Stomach smooth muscle (tissue), 2 donors: ENCODE results near the gene ATP8B1.
"Not testable (repeated sequence)": the region's sequence is repeated elsewhere in the genome, so short reads cannot be mapped to it uniquely, and the experiment has no call there.

Source experiments
- H3K27ac ChIP-seq: one replicate; pipeline ENCODE4 v1.7.0; 2013; ENCODE audit warnings: mild to moderate bottlenecking, low read length, inconsistent platforms
- H3K27me3 ChIP-seq, 2 donors: one replicate each; pipeline ENCODE4 v1.7.0; 2013; ENCODE audit warnings: low read length in 2 of 2; ENCODE audit not compliant: insufficient read depth in 2 of 2, control insufficient read depth in 1 of 2
- H3K36me3 ChIP-seq, 2 donors: one replicate each; pipeline ENCODE4 v1.7.0; 2013; ENCODE audit warnings: low read length in 2 of 2; ENCODE audit not compliant: control insufficient read depth in 2 of 2, insufficient read depth in 2 of 2
- H3K4me1 ChIP-seq: one replicate; pipeline ENCODE4 v1.7.0; 2013; ENCODE audit warnings: low read length; ENCODE audit not compliant: control insufficient read depth, insufficient read depth
- H3K4me3 ChIP-seq, 2 donors: one replicate each; pipeline ENCODE4 v1.7.0; 2013; ENCODE audit warnings: low read length in 2 of 2
- H3K9ac ChIP-seq, 2 donors: one replicate each; pipeline ENCODE4 v1.7.0; 2013; ENCODE audit warnings: low read length in 2 of 2, mild to moderate bottlenecking in 1 of 2
- H3K9me3 ChIP-seq, 2 donors: one replicate each; pipeline ENCODE4 v1.7.0; 2013; ENCODE audit warnings: low read length in 2 of 2; ENCODE audit not compliant: control insufficient read depth in 2 of 2
- donor health status: healthy.
- donor health status: Pancreatic carcinoma.

The ATP8B1 gene

DNA sequence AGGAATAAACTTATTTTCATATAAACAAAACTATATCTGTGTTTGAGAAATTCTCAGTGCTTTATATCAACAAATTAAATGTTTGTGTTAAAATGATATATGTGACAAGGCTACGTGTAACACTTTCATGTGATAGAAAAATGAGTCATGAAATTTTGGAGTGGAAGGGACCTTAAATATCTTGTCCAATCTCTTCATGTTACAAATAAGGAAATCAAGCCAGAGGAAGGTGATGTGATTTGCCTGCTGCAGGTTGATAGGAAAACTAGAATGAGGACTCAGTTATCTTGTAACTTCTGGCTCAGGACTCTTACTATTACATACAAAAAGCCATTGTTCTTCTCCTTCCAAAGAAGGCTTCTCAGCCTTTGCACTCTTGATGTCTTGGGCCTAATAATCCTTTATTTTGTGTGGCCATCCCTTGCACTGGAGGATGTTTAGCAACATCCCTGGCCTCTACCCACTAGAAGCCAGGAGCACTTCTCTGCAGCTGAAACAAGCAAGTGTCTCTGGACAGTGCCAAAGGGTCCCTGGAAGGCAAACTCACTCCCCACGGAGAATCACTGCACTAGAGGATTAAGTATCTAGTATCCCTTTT lies 138.4 kb downstream of the ATP8B1 start:
- no peak overlapping the region for H3K4me3 ChIP-seq

DNA sequence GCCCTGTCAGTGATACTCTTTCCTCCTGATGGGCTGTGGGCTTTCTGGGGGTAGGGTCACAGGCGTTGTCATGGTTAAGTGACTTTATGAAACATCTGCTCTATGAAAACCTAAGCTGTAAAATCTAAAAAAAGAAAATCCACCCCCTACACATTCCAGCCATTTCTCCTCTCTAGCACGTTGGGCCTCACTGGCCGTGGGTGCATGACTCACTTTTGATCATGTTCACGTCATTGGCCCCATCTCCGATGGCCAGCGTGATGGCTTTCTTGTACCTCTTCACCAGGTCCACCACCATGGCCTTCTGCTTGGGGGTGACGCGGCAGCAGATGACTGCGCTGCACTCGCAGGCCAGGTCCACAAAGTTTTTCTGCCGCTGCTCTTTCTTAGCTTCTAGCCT lies 142.2 kb downstream of the ATP8B1 start:
- Histone ChIP-seq H3K27me3 (no peaks in the 10 kb centered on the region), H3K9me3 (peaks cover 0 to under 1% of the 10 kb centered on the region in 2 donors), H3K4me3 (no peak overlapping the region), H3K4me1 (no peaks in the 10 kb centered on the region), H3K27ac (no peak overlapping the region), H3K9ac (no peak overlapping the region), H3K36me3 (peaks cover 0 to 11% of the 10 kb centered on the region in 2 donors)

More for the DNA sequence above, 138.4 kb downstream of the ATP8B1 start:
- H3K4me1 ChIP-seq = no peaks in the 10 kb centered on the region
- no peak overlapping the region for H3K27ac ChIP-seq
- no peaks in the 10 kb centered on the region for H3K27me3 ChIP-seq
- no peaks in the 10 kb centered on the region for H3K9me3 ChIP-seq
- H3K36me3 ChIP-seq = peaks cover 4 to 8% of the 10 kb centered on the region in 2 donors
- H3K9ac ChIP-seq = no peak overlapping the region

GRCh38 chr18:57659460-57660102 lies 143.5 kb downstream of the ATP8B1 start:
- peaks cover 8 to 14% of the 10 kb centered on the region in 2 donors for H3K36me3 ChIP-seq

DNA sequence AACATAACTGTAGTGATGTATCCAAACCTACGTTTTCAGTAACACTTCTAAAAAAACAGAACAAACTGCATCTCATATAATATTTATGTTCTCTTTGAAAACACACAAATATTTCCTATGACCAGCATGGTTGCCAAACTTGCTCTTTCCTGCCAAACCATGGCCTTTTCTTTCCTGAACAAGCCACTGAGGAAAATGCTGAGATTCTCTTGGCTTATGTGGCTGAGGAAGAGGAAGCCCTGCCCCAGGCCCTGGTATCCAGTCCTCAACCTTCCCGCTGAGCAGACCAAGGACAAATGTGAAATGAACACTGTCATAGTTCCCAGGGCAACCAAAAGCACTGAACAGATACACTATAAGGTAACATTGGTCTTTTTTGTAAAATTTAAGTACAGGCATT lies 145.6 kb downstream of the ATP8B1 start:
- Histone ChIP-seq H3K4me3 (no peak overlapping the region), H3K4me1 (no peaks in the 10 kb centered on the region), H3K9me3 (peaks cover 7 to 8% of the 10 kb centered on the region in 2 donors), H3K9ac (no peak overlapping the region), H3K36me3 (peaks cover 11 to 21% of the 10 kb centered on the region in 2 donors), H3K27me3 (no peaks in the 10 kb centered on the region), H3K27ac (no peak overlapping the region)

More at GRCh38 chr18:57659460-57660102, 143.5 kb downstream of the ATP8B1 start:
- Histone ChIP-seq H3K4me3 (no peak overlapping the region), H3K27me3 (no peaks in the 10 kb centered on the region), H3K27ac (no peak overlapping the region), H3K4me1 (no peaks in the 10 kb centered on the region), H3K9me3 (peaks cover 7 to 8% of the 10 kb centered on the region in 2 donors), H3K9ac (no peak overlapping the region)

- Histone ChIP-seq H3K27me3 (no peaks in the 10 kb centered on the region), H3K9me3 (peaks cover 7 to 8% of the 10 kb centered on the region in 2 donors), H3K4me1 (no peaks in the 10 kb centered on the region), H3K9ac (no peak overlapping the region), H3K27ac (no peak overlapping the region), H3K4me3 (no peak overlapping the region), H3K36me3 (peaks cover 11 to 17% of the 10 kb centered on the region in 2 donors)
Measured at GRCh38 chr18:57655740-57656139, 147.4 kb downstream of the ATP8B1 start.

DNA sequence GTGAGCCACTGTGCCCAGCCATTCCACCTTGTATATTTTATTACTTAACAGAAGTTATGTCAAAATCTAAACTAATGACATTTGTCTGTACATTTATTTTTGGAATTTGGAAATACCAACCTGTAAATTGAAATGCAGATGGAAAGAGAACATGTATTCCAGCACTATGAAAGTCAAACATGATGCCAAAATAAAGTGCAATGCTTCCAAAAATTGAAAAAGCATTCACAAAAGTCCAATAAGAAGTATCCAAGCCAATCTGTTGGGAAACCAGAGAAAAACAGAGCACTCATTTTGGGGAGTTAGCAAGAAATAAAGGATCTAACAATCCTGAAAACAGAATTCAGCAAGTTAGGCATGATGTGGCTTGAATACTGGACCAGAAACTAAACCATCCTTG lies 151.2 kb downstream of the ATP8B1 start:
- Histone ChIP-seq H3K9me3 (peaks cover 7 to 8% of the 10 kb centered on the region in 2 donors), H3K4me3 (no peak overlapping the region), H3K27ac (no peak overlapping the region), H3K9ac (no peak overlapping the region), H3K36me3 (peaks cover 15% of the 10 kb centered on the region in 2 donors), H3K4me1 (no peaks in the 10 kb centered on the region), H3K27me3 (no peaks in the 10 kb centered on the region)

- no peak overlapping the region for H3K4me3 ChIP-seq
- no peak overlapping the region for H3K9ac ChIP-seq
- no peaks in the 10 kb centered on the region for H3K9me3 ChIP-seq
- no peak overlapping the region for H3K27ac ChIP-seq
- no peaks in the 10 kb centered on the region for H3K27me3 ChIP-seq
- H3K36me3 ChIP-seq = peaks cover 7 to 11% of the 10 kb centered on the region in 2 donors
- no peaks in the 10 kb centered on the region for H3K4me1 ChIP-seq
Measured at GRCh38 chr18:57649556-57650500, 153.3 kb downstream of the ATP8B1 start.

DNA sequence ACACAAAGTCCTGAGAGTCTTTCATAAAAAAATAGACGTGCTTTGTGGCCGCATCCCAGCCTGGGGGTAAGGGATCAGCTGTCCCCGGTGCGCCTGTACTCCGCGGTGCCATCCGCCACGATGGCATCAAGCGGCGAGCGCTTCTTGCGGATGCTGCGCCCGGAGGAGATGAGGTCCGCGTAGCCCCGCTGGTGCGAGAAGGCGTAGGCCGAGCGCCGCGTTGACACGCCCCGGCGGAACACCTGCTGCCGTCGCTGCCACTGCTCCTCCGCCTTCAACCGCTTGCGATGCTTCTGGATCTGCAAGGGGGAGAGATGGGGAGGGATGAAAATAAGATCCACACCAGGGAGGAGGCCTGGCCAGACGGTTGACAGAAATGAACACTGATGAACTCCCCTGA lies 154.7 kb downstream of the ATP8B1 start:
- Histone ChIP-seq H3K9me3 (no peaks in the 10 kb centered on the region), H3K4me3 (no peak overlapping the region), H3K27me3 (no peaks in the 10 kb centered on the region), H3K4me1 (no peaks in the 10 kb centered on the region), H3K27ac (no peak overlapping the region), H3K9ac (no peak overlapping the region), H3K36me3 (peaks cover 4 to 6% of the 10 kb centered on the region in 2 donors)

- peaks cover 0 to 2% of the 10 kb centered on the region in 2 donors for H3K36me3 ChIP-seq
- H3K9ac ChIP-seq = no peak overlapping the region
- no peaks in the 10 kb centered on the region for H3K4me1 ChIP-seq
- H3K27me3 ChIP-seq = no peaks in the 10 kb centered on the region
- H3K4me3 ChIP-seq = no peak overlapping the region
- H3K27ac ChIP-seq = no peak overlapping the region
- no peaks in the 10 kb centered on the region for H3K9me3 ChIP-seq
Measured at GRCh38 chr18:57644540-57644939, 158.6 kb downstream of the ATP8B1 start.

DNA sequence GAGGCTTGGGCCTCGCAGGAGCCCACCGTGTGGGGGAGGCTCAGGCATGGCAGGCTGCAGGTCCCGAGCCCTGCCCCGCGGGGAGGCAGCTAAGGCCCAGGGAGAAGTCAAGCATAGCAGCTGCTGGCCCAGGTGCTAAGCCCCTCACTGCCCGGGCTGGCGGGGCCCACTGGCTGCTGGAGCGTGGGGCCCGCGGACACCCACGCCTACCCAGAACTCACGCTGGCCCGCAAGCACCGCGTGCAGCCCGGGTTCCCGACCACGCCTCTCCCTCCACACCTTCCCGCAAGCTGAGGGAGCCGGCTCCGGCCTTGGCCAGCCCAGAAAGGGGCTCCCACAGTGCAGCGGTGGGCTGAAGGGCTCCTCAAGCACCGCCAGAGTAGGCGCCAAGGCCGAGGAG lies 159.4 kb downstream of the ATP8B1 start:
- not testable (repeated sequence) for H3K27ac ChIP-seq, H3K4me1 ChIP-seq, H3K36me3 ChIP-seq

More for the DNA sequence above, 159.4 kb downstream of the ATP8B1 start:
- H3K9ac ChIP-seq, H3K4me3 ChIP-seq, H3K27me3 ChIP-seq, H3K9me3 ChIP-seq: not testable (repeated sequence)
